H1 (cell line): ENCODE measurements around the gene SLC16A8. TPM values are rescaled to one million over a fixed set of nuclear protein-coding genes. Genes with fewer than 3 reads are reported as not detected.

ENCODE experiments used
- BRCA1 ChIP-seq: IDR thresholded peaks from 2 replicates; pipeline ENCODE4 v1.6.1; 2012; ENCODE audit warnings: low read depth, low read length, improper control_type of control experiment
- KDM5A ChIP-seq: fragments of 200-600 bp; IDR thresholded peaks from 2 replicates; pipeline ENCODE4 v1.7.1; 2012; ENCODE audit warnings: mild to moderate bottlenecking, low read length, inconsistent platforms, mixed read lengths
- RAD21 ChIP-seq, 2 experiments: IDR thresholded peaks in 1 of 2; conservative IDR thresholded peaks in 1 of 2; 2 replicates each; pipeline ENCODE4 v1.6.1; 2011; ENCODE audit warnings: low read depth in 2 of 2, low read length in 2 of 2, improper control_type of control experiment in 1 of 2, inconsistent platforms in 1 of 2, mild to moderate bottlenecking in 1 of 2, moderate library complexity in 1 of 2
- TAF7 ChIP-seq: optimal IDR thresholded peaks from 2 replicates; pipeline ENCODE3; 2011; ENCODE audit warnings: low read depth, mild to moderate bottlenecking, inconsistent platforms, low read length, moderate library complexity, borderline replicate concordance
- USF2 ChIP-seq: IDR thresholded peaks from 2 replicates; pipeline ENCODE4 v1.6.1; 2011; ENCODE audit warnings: low read length, improper control_type of control experiment
- polyA plus RNA-seq, 7 experiments: library from polyadenylated mRNA; depleted of rRNA in 3 of 7; stranded (reverse) in 5 of 7; unstranded in 2 of 7; fragments of >200 nt in 5 of 7; fragments of 200-250 nt in 2 of 7; gene quantifications; 1 replicate in 5 of 7; 2 replicates in 1 of 7; 4 replicates in 1 of 7; pipeline versions ENCODE4 v1.2.1 to v1.2.3, GENCODE V29; 2011 to 2013; ENCODE audit warnings: missing spikeins in 2 of 7, mixed read lengths in 2 of 7
- total RNA-seq: library from RNA; stranded (reverse); fragmentation: NEBNext Ultra II Directional; extraction: Animal tissue kit (Norgen Biotek cat#: 25700); gene quantifications from 2 replicates; pipeline ENCODE4 v1.2.1, GENCODE V29; 2021

Gene SLC16A8
- total and polyA plus RNA-seq, 2 of the 8 experiments (the other 6 are each of a cell fraction or from before 2014, with no cell fraction given), result 0.70 TPM; not detected in 1

- TF ChIP-seq USF2, result no peak
- no peak for TF ChIP-seq KDM5A
- no peak for TF ChIP-seq TAF7
- TF ChIP-seq RAD21 (IDR thresholded peaks at IDR 0.05 in 1 of 2, conservative IDR thresholded peaks at IDR 0.05 in 1 of 2; ENCODE audit: low read depth in 2 of 2, low read length in 2 of 2), result peak; percentile 63 to 72
- no peak for TF ChIP-seq BRCA1
Measured at GRCh38 chr22:38104084-38104483, 20.1 kb upstream of the SLC16A8 start (continued).
